GM18511 (cell line): Measurements from ENCODE around the gene LCMT2.
"Not testable (repeated sequence)": the region's sequence is repeated elsewhere in the genome, so short reads cannot be mapped to it uniquely, and the experiment has no call there.

Experiments used
- ATAC-seq: cut with Tn5 transposase; IDR thresholded peaks from one replicate; pipeline ENCODE4 v1.9.1; 2021; ENCODE audit warnings: mild to moderate bottlenecking, moderate library complexity; ENCODE audit not compliant: unreplicated experiment

Gene LCMT2

DNA sequence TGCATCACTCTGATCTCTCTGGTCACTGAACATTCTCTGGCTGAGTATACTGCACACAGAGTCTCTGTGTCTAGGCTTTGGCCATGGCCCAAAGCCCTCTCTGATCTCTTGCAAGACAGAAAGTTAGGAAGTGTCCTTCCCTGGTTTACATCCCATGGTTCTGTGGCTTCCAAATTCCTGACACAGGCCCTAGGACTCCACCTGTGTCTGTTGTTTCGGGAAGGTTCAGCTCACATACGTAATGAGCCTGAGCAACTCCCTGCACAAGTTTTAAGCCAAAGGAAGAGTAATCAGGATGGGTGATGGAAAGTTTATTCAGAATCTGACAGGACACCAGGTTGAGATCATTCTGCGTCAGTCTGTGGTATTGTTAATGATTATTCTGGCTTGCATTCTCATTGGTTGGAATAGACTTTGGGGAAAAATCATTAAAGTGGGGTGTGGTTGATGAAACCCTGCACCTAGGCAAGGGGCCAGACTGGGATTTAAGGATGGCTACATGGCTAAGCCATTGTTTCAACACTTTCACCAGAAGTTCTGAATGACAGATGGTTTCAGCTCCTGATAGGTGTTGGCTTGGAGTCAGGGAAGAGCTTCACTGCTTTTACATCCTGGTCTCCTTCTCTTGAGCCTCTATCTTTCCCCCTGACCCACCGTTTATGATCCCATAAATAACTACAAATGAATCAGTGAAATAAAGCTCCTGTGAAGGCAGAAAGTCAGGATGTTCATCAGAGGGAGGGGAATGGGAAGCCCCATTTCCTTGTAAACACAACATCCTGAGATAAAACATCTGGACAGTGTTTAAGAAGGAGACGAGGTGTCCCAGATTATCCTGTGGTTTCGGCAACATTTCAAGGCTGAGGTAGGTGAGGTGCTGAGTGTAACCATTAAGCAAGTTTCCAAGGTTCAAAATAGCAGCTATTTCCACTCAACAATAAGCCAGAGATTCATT, 14.1 kb downstream of the LCMT2 start:
- no peak for ATAC-seq

DNA sequence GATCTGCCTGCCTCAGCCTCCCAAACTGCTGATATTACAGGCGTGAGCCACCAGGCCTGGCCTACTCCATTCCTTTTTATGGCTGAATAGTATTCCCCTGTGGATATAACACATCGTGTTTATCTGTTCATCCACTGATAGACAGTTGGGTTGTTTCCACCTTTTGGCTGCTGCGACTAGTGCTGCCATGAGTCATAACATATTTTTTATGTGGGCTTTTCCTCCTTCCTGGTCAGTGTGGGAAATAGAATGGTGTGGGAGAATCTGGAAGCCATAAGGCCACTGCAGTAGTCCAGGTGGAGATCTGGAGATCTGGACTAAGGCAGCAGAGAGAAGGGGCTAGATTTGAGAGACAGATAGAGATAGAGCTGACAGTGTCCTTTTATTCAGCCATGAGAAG, 16.2 kb downstream of the LCMT2 start:
- ATAC-seq: no peak

DNA sequence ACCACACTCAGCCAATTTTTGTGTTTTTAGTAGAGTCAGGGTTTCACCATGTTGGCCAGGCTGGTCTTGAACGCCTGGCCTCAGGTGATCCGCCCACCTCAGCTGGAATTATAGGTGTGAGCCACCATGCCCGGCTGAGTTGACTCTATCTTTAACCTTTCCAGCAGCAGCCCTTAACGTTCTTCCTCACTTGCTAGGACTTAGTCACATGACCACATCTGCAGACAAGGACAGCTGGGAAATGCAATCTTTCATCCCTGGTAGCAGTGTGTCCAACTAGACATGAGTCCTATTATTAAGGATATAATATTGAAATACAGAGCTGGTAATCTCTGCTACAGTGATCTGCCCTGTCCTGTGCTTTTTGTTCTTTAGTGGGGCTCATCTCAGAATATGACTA, 18.0 kb downstream of the LCMT2 start:
- ATAC-seq: no peak

DNA sequence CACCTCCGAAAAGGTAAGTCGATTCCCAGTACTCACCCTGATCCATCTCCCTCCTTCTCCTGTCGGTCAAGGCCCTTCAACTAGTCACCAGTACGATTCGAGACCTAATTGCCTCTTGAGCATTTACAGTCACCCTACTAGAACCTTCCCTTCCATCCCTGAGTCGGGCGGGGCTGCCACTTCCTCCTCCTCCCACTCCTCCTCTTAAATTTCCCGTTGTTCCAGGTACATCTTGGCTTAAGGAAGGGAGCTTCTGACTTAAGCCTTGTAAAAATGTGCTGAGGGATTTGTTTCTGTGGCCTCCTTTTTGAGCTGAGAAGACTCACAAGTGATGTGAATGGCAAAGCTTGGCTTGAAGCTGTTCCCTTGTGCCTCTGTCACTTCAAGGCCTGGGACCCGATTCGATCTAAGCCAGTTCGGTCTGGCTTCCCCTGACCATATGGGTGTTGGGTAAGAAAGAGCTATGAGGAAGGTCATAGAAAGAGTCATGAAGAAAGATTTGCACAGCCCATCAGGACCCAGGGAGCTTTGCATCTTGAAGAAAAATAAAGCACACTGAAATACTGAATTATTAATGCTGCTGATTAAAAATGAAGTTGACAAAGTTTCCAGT, 28.1 kb downstream of the LCMT2 start, which contains the start of gene TGM7:
TGM7 (minus strand) TSS at position 51 of the 613 bp plus-strand sequence.
- ATAC-seq: no peak

DNA sequence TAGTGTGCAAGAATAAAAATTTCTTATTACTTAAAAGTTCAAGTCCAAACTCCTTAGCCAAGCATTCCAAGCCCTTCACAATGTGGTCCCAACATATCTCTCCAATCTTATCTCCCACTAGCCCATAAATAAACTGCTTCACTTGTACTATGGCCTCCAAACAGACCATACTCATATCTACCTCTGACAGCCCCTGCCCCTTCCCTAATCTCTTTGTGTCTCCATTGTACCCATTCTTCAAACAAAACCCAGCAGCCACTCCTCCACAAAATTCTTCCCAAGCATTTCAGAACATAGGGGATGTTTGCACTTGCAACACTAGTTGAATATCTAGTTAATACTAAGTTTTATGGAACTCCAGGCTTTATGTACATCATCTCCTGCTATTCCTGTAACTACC, 30.5 kb downstream of the LCMT2 start:
- ATAC-seq: no peak

GRCh38 chr15:43299411-43299810, 31.0 kb downstream of the LCMT2 start:
- ATAC-seq: no peak

DNA sequence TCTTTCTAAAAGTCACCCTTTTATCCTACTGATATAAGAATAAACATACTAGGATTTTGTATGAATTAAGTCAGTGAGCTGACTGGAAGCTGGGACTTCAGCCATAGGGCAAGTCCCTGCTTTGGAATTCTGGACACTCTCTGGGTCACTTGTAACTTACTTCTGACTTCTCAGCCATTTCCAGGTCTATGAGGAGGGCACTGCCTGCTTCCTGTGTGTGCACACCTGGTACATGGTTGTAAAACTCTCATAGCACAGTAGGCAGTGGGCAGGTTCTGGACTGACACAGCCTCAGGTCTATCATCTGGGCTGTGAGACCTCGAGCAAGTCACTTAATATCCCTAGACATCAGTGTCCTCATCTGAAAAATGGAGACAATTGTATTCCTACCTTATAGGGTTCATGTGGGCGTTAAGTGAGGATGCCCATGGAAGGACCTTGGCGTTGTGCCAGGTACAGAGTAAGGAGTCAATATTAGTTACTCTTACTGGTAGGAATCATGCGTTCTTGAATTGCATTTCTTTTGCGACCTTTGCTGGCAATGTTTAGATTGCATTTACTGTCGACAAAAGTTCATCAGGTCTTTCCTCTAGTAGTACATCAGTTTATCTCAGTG, 36.2 kb downstream of the LCMT2 start:
- ATAC-seq: no peak

- no peak for ATAC-seq
Observed at GRCh38 chr15:43293432-43293831, 36.9 kb downstream of the LCMT2 start.

GRCh38 chr15:43292375-43293078, 37.8 kb downstream of the LCMT2 start:
- no peak for ATAC-seq

- ATAC-seq: not testable (repeated sequence)
Observed at GRCh38 chr15:43289656-43290055, 40.7 kb downstream of the LCMT2 start.

DNA sequence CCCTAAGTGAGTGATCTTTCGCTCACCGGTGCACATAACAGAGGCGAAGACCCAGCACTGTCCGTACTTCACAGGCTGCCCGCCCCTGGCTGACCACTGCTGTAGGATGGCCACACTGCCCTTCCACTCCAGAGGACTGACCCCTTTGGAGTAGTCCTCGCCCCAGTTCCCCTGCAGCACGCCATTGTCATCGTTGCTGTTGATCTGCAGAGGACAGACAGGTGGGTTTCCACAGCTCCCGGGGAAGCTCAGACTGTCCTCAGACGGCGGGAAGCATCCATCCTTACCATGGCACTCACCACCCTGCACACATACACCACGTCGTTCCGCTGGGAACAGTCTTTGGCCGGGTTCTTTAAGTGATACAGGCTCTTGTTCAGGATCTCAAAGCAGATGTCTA, 43.1 kb downstream of the LCMT2 start:
- ATAC-seq: no peak

DNA sequence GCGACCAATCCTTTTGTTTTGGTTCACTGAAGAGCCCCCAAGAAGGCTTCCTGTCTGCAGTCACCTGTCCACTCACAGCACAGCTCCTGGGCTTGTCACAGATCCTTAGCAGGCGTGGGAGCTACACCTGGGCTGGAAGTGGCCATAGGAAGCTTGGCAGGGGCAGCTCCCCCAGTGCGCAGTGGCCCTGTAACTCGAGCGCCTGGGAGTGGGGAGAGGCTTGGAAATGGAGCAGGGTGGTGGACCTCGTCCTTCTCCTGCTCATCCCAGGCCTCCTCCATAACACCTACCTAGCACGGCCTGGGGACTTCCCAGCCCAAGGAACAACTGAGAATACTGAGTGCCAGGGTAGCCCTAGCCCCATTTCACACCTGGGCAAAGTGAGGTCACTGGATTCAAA, 44.3 kb downstream of the LCMT2 start:
- ATAC-seq: no peak

GRCh38 chr15:43285609-43286037, 44.8 kb downstream of the LCMT2 start:
- no peak for ATAC-seq

DNA sequence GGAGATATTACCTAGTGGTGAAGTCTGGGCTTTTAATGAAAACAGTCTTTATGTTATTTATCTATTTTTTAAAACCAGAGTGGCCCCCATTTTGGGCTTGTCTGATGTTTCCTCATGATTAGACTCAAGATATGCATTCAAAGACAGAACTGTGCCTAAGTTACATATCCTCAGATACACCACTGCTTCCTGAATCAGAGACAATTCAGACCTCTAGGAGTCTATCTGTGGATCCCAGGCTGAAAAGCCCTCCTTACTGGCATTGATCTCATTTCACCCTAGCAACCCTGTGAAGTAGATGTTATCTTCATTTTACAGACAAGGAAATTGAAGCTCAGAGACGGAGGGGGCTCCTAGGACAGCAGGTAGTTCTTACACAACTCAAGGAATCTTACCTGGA, 46.8 kb downstream of the LCMT2 start:
- no peak for ATAC-seq

DNA sequence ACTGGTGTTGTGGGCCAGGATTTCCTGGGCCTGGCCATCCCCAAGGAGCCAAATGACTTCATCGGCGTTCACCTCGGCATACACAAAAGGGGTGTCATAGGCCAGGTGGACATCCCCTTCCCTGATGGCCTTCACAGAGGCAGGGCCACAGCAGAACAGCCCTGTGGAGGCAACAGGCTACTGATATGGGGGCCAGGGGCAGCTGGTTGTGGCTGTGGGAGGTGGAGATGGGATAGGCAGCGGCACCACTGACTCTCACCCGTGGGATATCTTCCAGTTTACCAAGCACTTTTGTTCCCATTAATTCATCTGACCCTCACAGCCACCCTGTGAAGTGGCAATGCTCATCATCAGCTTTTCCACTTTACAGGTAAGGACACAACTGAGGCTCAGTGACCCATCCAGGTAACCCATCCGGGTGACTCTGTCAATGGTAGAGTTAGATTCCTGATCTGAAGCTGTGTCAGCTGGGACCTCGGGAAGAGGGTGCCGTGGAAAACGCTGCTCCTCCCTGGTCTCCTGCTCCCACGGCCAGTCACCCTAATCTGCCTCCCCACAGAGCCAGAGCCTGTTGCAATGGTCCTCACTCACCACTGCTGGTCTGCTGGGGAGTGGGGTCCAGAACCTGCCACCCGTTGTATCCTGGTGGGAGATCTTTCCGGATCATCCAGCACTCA, 48.3 kb downstream of the LCMT2 start:
- no peak for ATAC-seq

GRCh38 chr15:43280996-43281395, 49.4 kb downstream of the LCMT2 start:
- no peak for ATAC-seq

DNA sequence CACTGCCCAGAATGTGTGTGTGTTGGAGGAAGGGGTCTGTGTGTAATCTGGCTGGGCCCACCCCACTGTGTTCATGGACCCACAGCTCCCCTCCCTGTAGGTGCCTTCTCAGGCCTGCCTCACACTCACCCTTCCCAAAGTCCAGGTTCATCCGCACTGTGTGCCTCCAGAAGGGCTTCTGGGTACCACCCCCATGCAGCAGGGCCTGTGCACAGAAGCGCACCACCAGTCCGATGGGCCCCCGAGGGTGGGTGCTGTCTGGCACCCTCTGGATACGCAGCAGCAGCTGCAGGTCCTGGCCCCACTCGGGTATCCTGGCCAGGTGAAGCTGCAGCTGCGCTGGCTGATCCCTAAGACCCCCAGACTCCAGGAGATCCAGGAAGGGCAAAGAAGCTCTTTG, 50.9 kb downstream of the LCMT2 start:
- no peak for ATAC-seq

DNA sequence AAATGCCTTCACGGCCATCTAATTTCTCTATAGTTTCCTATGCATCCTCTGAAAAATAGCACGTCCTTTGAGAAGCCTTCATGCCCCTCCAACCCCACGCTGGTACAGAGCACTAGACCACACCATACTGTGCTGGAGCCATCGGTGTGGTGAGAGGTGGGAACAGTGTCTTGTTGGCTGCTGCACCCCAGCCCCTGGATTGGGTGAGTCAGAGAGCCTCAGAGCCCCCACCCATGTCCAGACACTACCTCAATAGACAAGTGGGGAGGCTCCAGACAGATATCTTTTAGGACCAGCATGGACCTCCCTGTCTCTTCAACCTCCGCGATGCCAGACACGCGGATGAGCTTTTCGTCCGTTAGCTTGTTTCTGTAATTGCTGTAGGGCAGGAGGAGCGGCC, 51.5 kb downstream of the LCMT2 start:
- ATAC-seq: no peak

DNA sequence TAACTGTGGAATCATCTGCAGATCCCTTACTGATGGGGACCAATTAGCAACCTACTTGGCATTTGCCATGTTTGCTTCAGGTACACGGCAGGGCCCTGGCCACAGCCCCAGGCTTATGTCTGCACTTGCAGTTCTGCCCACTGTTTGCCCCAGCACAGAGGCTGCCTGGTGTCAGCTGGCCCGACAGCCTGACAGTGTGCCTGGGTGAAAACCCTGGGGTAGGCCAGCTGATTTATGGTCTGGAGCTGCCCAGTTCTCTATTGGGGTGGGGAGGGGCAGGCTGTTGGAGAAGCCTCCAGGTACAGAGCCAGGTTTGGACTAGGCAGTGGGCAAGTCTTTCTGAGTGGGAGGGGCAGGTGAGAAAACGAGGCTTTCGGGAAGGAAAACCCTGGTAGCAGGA, 52.5 kb downstream of the LCMT2 start:
- ATAC-seq: no peak

- no peak for ATAC-seq
Observed at GRCh38 chr15:43277231-43277823, 53.0 kb downstream of the LCMT2 start.
